HG03039 (cell line): ENCODE data around the gene PRKAR2B.
"Not testable (repeated sequence)": the region's sequence is repeated elsewhere in the genome, so short reads cannot be mapped to it uniquely, and the experiment has no call there.

ENCODE experiments used
- ATAC-seq: cut with Tn5 transposase; IDR thresholded peaks from one replicate; pipeline ENCODE4 v1.9.1; 2021; ENCODE audit warnings: mild to moderate bottlenecking, moderate library complexity; ENCODE audit not compliant: unreplicated experiment

PRKAR2B gene

DNA sequence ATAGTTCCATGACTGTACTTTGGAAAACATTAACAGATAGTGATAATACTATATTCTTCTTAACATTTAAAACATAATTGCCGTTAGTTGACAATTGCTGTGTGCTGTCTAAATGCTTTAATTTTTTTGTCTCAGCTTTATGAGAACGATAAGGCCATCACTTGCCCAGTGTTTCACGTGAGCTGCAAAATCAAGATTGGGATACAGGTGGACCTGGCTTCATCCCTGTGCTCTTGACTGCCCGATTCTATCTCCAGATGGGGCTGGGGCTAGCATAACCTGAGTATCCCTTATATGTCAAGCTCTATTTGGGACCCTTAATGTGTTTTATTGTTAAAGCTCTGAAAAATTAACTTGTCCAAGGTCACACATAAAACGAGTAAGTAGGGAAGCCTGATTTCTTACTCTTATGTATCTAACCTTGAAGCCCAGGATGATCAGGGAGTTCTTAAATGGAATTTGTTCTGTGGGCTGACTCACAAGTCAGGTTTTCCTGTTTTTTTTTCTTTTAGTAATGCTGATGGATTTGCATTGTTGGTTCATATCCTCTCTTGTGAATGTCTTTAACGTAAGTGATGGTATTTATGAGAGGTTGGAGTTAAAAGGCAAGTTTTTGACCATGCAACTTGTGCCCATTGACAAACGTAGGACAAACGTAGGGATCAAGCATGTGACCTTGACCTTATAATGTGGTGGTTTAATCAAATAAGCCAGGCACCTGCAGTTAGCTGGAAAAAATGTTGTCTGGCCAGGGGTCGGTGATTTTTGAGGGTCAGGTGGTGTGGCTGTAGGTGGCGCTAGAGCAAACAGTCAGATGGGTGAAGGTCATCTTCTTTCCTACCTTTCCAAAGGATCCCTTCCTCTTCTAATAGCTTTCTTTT is 3.6 kb downstream of the PRKAR2B start:
- no peak for ATAC-seq

DNA sequence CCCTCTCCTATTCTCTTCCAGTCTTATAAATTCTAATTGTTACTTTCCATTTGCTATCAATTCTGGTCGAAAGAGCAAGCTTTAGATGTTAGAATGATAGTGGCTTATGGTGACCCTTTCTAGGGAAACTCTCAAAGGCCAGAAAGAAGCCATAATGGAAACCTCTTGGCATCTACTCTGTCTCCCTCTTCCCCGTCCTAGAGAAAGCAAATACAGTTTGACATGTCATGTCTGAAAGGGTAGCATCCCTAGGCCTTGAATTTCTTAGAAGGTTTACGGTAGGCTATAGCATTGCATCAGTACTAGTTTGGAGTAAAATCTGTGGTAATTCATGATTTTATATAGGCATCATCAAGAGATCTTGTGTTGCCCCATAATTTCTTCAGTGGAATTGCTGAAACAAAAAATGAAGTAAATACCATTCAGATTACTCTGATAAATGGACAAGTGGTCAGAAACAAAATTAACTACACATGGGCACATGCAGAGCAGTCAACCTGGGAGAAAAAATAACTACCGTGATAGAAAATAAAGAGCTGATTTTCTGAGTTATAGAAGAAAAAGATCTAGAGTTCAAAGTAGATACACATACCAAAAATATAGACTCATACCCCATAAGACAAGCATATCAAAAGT is 4.4 kb downstream of the PRKAR2B start:
- ATAC-seq: no peak

DNA sequence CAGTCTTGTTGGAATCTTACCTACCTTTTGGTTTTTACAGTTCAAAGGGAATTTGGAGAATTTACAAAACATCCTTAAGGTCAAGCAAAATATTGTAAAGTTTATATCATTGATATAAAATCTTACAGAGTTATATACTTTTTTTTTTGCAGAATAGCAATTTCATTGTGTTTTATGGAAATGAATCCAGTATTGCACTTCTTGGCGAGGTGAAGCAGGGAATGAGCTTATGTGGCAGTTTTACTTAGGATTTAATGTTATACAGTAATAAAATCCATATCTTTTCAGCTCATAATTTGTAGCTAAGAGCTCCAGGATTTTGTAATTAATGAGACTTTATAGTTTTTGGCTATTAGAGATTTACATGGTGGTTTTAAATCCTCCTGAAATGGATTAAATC is 5.0 kb downstream of the PRKAR2B start:
- no peak for ATAC-seq

DNA sequence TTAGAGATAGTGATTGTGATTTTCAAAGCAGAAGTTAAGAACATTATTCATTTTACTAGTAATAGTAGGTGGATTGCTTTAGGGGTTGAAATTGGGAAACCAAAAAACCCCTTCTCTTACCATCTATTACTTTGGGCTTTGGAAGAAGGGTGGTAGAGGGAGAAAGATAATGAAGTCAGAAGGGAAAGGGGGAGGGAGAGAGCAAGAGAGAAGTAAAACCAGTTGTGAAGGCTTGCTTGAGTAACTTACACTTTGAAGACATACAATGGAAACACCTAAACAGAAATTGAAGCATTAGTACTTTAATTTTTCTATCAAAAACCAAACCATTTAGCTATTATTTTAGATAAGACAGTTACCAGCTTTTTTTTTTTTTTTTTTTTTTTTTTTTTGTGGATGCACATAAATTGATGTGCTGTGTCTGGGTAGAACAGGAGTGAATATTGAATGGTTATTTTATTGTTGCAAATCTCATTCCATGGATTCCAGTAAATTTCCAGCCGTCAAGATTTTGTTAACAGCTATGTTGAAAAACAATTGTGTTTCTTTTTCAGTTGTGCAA is 5.5 kb downstream of the PRKAR2B start:
- no peak for ATAC-seq

DNA sequence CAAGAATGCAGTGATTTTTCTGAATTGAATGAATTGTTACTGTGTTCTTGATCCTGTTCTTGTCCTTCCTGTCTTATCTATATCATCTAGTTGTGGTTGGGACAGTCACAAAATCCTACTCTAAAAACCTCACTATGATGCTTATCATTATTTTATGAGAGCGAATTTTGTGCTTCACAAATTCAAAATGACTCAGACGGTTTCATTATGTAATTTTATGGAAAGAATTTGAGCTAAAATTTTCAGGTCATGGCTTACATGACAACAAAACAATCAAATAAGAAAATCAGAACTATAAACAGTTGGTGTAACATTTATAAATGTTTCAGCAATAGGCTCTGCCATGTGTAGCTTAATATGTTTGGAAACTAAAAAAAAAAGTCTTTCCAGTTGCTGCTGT is 6.9 kb downstream of the PRKAR2B start:
- ATAC-seq: no peak

DNA sequence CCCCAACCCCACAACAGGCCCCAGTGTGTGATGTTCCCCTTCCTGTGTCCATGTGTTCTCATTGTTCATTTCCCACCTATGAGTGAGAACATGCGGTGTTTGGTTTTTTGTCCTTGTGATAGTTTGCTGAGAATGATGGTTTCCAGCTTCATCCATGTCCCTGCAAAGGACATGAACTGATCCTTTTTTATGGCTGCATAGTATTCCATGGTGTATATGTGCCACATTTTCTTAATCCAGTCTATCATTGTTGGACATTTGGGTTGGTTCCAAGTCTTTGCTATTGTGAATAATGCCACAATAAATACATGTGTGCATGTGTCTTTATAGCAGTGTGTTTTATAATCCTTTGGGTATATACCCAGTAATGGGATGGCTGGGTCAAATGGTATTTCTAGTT is 10.5 kb downstream of the PRKAR2B start:
- not testable (repeated sequence) for ATAC-seq

DNA sequence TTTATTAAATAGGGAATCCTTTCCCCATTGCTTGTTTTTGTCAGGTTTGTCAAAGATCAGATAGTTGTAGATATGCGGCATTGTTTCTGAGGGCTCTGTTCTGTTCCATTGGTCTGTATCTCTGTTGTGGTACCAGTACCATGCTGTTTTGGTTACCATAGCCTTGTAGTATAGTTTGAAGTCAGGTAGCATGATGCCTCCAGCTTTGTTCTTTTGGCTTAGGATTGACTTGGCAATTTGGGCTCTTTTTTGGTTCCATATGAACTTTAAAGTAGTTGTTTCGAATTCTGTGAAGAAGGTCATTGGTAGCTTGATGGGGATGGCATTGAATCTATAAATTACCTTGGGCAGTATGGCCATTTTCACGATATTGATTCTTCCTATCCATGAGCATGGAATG is 11.6 kb downstream of the PRKAR2B start:
- ATAC-seq: not testable (repeated sequence)

DNA sequence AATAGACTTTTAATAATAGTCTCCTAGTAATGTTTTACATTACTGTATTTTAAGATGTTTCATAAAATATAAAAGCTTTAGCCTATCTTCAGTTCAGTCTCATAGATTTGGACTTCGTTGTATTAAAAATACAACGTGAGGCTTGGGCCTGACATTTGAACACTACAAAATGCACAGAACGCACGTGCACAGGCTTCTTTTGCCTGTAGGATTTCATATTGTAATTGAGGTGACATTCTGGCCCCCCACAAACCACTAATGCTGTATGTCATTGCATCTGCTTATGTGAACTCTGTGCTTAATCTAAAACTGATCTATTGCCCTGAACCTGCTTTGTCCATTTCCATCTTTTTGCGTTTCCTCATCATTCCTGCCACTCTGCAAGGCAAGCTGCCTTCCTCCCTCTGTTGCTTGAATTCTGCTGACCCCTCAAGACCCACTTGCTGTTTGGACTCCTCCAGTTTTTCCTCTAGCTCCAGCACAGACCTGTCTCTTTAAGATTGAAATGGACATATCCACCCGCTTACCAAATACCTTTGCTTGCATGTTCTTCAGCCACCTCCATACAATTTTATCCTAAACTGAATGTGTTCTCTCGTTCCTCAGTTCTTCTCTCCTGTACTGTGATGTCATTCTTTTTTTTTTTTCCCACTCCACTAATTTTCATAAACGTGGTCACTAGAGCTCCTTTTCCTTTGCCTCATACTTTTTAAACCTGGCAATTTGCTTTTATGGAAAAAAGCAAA is 12.4 kb downstream of the PRKAR2B start:
- ATAC-seq: no peak

DNA sequence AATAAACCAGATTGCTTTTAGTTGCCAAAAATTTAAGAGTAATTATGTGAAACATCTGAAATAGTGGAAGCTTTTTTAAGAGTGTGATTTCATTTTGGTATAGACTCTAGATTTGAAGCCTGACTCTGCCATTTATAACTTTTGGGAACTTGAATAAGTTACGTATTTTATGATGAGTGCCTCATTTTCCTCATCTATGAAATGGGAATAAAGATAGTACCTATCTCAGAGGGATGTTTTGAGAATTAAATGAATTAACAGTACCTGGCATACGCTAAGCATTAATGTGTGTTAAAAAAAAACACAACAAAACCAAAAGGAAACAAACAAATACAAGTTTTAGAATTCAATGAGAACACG is 12.9 kb downstream of the PRKAR2B start:
- ATAC-seq: no peak

DNA sequence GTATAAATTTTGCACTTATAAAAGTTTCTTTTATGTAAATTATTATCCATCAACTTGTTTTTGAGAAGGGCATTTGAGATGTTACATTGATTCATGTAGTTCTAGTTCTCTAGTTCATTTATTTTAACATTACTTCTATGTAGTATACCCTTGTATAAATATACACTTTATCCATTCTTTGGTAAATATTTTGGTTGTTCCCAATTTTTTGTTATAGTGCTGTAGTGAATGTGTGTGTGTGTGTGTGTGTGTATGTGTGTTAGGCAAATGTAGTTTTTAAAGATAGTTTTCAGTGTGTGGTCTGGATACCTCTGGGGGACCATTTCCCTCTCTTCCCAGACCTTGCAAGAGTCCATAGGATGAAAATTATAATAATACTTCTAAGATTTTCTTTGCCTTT is 15.0 kb downstream of the PRKAR2B start:
- ATAC-seq: no peak

DNA sequence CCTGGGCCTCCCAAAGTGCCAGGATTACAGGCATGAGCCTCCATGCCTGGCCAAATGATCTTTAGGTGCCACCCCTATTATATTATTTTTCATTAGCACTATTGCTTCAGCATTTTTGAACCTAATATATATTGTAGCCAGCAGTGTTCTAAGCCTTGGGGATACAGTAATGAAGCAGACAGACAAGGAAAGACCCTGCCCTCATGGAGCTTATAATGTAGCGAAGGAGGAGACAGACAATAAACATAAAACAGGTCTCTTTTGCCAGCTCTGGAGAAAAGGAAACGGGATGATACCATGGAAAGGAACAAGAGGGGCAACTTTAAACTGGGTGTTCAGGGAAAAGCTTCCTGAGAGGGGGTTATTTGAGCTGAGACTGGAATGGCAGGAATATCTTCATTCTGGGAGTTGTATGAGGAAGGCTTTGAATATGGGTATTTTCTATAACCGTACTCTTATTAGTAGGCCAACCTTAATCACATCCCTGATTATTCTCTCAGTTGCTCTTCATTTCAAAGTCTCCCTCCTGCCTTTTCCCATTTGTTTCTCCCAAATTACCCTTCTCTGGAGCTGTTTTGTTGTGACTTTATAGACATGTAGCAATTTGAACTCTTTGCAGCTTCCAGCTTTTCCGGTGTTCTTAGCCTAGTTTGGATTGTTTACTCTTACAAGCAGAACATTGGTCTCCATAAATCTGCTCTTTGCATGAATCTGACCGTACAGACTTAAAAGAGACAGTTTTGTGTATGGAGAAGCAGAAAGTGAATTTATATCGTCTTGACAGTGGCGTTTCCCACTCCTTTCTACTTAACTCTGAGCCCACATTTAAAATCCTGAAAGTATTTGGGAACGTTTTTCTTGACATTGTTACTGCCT is 19.0 kb downstream of the PRKAR2B start:
- ATAC-seq: no peak

DNA sequence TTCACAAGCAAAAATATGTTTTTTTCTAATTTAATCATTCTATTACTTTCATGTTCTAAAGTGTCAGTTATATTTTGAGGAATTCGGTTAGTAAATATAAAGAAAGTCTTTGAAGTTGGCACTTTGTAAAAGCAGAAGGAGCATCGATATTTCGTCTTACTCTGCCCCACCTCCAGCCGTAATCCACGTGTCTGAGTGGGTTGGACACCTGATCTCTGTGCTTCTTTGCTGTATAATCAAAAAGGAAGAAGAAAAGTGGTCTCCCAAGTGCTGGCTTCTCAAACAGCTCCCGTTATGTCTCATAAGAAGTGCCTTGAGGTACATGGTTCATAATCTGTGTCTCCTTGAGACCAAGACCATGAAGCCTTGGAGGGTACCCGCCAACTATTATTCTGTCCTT is 19.8 kb downstream of the PRKAR2B start:
- ATAC-seq: no peak

DNA sequence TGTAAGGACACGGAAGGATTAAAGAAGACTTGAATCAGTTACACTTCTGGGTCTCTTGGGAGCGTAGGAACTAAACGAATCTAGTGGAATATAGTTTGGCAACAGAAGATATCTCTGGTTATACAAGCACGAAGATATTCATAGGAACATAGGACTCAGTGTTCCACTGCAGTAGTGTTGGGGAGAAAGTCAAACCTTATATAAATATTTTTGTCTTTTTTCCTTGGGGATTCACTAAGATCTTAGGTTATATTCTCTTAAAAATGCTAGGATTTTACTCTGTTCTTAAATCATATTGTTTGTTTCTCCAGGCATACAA is 21.4 kb downstream of the PRKAR2B start:
- no peak for ATAC-seq

DNA sequence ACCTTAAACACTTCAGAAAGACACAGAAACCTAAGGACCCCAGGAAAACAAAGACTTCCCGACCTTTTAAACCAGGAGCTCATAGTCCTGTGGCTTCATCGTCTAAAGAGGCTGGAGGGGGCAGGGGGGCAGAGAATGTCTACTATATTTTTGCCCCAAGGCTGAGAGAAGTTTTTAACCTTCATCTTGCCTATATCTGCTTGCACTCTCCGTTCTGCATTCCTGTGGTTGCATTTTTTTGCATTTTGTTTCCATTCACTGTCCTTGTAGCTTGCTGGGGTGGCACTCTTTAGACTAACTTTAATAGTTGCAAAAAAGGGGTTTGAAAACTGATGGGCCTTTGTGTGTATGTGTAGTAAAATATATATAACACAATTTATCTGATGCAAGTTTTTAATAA is 23.7 kb downstream of the PRKAR2B start:
- ATAC-seq: no peak

DNA sequence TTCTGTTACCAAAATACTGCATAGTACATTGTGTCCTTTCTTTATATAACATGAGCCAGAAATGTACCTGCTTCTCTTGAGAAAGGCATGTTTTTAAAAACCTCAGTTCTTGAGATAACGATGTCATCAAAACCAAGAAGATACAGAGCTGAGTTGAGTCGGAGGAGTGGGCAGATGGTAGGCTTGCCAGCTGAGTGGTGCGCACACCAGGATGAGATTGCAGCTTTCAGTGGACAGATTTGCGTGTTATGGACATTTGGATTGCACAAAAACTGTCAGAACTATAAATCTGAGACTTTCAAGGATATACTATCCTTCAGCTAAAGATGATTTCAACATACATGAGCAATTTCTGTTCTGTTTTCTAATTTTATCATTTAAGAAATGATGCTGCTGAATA is 25.0 kb downstream of the PRKAR2B start:
- ATAC-seq: no peak

DNA sequence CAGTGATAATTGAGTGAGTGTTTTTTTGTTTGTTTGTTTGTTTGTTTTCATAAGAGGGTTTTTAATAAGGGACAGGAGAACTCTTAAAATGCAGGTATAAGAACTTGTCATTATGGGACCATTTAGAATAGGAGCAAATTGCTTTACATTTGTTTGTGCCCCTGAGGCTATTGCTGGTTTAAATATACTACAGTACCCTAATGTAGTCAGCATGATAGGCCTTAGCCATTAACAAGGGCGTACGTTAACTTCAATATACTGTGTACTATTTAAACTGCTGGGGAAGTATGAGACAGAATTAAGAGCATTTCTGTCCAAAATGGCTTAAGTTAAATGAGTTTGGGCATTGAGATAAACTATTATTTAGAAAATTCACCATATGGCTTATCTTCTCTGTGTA is 26.2 kb downstream of the PRKAR2B start:
- ATAC-seq: no peak

DNA sequence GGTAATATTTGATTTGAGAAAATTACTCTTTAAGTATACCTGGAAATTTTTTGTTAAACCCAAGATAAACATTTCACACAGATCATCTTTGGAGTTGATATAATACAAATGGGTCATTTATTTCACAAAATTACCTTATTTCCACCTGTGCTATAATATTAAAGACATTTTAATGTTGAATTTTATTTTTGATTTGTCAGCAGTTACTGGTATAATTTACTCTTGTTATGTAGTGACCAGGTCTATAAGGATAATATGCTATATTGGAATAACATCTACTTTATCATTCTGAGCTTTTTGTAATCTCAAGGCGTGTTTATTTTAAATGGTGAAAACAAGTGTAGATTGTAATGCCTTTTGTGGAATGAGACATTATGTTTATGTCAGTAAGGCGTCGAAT is 26.6 kb downstream of the PRKAR2B start:
- ATAC-seq: no peak

DNA sequence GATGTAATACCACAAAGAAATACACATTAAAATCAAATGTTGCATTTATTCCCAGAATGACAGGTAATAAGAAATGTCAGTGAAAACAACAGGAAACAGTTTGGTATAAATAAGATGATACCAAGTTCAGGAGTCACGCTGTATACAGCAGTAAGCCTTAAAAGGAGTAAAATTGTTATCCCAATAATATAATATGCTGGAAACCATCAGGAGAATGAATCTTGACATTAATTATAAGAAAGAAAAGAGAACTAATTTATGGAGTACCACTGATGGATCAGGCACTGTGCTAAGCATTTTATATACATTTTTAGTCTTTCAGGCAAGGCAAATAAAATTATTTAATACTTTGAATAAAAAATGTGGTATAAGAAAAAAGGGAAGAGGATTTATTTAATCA is 27.6 kb downstream of the PRKAR2B start:
- ATAC-seq: no peak

DNA sequence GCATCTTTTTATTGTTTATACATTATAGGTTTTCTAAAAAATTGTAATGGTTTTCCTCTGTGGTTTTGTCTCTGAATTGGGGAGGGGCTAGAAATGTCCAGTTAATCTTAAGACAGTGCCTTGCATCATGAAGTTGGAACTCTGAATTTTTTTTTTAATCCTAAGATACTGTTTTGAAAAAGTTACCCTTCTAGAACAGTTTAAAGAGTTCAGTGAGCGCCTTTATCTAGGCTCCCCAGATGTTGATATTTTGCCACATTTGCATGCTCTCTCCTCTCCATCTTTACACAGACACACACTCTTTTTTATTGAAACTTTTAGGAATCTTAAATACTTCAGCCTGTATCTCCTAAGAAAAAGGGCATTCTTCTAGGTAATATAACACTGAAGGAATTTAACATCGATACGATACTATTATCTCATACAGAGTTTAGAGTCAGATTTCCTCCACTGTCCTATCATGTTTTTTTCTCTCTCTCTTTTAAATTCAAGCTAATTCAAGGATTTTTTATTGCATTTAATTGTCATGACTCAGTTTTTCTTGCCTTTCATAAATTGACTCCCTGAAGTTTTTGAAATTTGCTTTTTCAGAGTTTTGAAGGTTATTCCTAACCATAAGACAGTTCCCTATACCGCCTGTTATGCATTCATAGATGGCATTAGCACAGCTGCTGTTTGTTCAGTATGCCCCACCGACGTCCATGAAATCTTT is 31.5 kb downstream of the PRKAR2B start:
- no peak for ATAC-seq
